GM18519 (cell line): ENCODE measurements around the gene CLCNKB.

ENCODE experiments used
- ATAC-seq: cut with Tn5 transposase; IDR thresholded peaks from one replicate; pipeline ENCODE4 v1.9.1; 2021; ENCODE audit warnings: mild to moderate bottlenecking, moderate library complexity; ENCODE audit not compliant: unreplicated experiment, low FRiP score

CLCNKB gene

GRCh38 chr1:16072616-16073484, 29.3 kb downstream of the CLCNKB start:
- no peak for ATAC-seq

- no peak for ATAC-seq
Observed at GRCh38 chr1:16073490-16074119, 30.0 kb downstream of the CLCNKB start, which contains the start of gene FAM131C. FAM131C (minus strand) TSS chr1:16073651; CDS start chr1:16073442, 209 bp downstream.

GRCh38 chr1:16074217-16074616, 30.6 kb downstream of the CLCNKB start:
- no peak for ATAC-seq

GRCh38 chr1:16075337-16076030, 31.9 kb downstream of the CLCNKB start:
- ATAC-seq = no peak

- ATAC-seq = no peak
Observed at GRCh38 chr1:16076031-16076864, 32.7 kb downstream of the CLCNKB start.

GRCh38 chr1:16076865-16077238, 33.3 kb downstream of the CLCNKB start:
- ATAC-seq = no peak

- no peak for ATAC-seq
Observed at GRCh38 chr1:16077406-16078245, 34.0 kb downstream of the CLCNKB start.

DNA sequence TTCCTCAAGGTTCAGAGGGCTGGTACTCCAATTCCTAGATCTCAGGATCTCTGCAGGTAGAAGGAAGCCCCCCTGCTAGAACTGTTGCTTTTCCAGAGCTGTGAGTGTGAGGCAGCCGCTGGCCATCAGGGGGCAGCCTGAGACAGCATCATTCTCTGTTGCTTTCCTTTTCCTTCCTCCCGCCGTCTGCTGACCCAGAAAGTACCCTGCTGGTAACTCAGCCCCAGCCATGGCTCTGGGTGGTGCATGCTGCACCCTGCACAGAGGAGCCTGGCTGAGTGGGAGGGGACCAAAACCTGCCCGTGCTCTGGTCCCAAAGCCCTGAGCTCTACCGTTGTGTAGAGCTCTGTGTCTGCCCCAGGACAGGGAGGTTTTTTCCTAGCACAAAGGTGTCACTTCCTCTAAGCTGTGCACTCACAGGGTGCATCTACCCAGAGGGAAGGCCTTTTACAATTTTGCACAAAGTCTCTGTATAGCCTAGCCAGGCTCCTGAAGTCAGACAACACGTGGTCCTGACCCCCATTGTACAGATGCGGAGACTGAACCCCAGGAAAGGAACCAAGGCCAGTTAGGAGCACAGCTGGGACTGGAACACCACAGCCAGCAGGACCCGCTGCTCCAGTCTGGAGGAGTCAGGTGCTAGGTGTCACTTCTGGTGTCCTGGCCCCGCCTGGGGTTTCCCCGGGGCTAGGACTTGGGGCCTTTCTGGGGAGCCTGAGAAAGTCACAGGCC, 35.5 kb downstream of the CLCNKB start:
- no peak for ATAC-seq

DNA sequence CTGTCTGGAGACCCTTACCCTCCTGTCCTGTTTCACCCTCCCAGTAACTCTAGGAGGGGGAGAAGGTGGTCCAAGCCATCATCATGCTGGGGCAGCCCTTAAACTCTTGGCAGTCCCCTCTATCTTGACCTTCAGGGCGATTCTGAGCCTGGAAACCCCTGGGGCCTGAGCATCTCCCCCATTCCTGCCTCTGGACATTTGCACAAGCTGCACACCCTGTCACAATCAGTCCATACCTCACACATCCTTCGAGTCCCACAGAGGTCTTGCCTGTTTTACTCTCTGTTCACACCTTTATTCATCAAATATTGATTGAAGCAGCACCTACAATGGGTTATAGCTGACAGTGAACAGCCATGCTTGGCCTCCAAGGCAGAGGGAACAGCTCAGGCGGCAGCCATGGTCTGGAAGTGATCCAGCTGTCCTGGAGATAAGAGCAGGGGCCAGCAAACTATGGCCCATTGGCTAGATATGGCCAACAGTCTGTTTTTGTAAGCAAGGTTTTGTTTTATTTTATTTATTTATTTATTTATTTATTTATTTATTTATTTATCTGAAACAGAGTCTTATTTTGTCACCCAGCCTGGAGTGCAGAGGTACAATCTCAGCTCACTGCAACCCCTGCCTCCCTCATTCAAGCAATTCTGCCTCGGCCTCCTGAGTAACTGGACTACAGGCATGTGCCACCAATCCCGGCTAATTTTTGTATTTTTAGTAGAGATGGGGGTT, 37.0 kb downstream of the CLCNKB start:
- ATAC-seq = no peak

- no peak for ATAC-seq
Observed at GRCh38 chr1:16081636-16082035, 38.1 kb downstream of the CLCNKB start.

DNA sequence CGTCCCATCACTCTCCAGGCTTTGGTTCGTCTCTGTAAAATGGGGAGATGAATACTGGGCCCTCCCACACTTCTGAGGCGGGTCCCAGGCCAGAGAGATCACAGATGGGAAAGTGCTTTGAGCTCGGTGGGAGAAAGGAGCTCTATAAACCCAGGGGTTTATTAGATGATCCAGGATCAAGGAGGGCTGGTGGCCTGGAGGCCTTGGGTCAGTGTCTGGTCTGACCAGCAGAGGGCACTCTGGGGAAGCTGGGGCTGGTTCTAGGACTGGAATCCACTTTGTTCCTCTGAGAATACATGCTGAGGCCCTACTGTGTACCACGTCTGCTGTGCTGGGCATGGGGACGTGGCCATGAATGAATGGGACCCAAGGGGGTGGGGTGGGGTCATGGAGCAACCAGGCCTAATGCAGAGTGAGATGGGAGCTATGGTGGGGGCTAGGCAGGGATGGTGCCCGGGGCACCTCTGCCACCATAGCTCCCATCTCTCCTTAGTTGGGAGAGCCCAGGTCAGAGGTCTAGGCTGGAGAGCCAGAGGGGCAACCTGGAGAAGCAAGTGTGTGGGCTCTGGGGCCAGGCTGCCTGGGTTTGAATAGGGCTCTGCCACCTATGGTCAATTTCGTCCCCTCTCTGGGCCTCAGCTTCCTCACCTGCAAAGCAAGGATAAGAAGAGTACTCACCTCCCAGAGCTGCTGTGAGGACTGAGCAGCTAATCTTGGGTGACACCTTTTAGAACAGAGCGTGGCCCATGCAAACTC, 38.9 kb downstream of the CLCNKB start:
- no peak for ATAC-seq

DNA sequence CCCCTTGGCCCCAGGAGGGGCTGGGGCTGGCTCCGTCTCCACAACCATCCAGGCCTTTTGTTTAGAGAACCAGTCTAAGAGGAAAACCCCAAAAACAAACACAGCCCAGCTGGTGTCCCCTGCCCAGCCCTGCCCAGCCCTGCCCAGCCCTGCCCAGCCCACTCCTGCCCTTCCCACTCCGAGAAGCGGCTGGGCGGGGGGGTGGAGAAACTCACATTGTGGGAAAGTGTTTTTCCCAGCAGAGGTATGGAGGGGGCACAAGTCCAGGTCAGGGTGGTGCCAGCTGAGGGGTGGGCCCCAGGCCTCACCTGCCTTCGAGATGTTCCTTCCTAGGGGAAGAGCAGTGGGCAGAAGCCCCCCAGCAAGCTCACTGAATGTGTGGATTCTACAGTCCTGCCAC, 39.9 kb downstream of the CLCNKB start:
- no peak for ATAC-seq

- ATAC-seq = no peak
Observed at GRCh38 chr1:16085522-16085921, 41.9 kb downstream of the CLCNKB start.

- no peak for ATAC-seq
Observed at GRCh38 chr1:16087733-16088132, 44.2 kb downstream of the CLCNKB start.

DNA sequence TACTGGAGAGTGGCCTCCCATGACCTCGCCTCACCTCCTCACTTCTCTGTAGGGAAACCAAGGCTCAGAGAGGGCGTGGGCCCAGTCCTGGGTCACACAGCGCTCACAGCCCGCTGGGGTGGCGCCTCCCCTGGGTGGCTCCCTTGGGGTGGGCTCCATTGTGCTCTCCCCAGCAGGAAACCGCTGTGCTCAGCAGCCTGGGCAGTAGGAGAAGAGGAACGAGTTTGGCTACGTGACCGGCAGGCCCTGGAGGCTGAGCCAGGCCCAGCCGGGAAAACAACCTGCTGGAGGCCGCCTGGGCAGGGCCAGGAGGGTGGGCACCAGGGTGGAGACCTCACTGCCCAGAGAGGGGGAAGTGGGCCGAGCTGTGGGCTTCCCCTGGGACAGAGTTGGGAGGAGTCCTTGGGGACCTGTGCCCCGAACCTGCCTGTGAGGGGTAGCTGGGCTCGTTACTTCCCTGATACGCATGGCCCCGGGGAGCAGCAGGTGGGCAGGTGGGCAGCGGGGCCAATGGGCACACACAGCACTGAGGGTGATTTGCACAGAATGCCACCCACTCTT, 44.8 kb downstream of the CLCNKB start:
- ATAC-seq = no peak

GRCh38 chr1:16088996-16089395, 45.4 kb downstream of the CLCNKB start:
- no peak for ATAC-seq
